HG02642 (cell line): ENCODE data around the gene PRPF19.

Experiments
- ATAC-seq: cut with Tn5 transposase; IDR thresholded peaks from one replicate; pipeline ENCODE4 v1.9.1; 2021; ENCODE audit warnings: mild to moderate bottlenecking; ENCODE audit not compliant: unreplicated experiment, poor library complexity

Gene PRPF19

GRCh38 chr11:60863550-60864521, 42.5 kb downstream of the PRPF19 start:
- ATAC-seq: no peak

GRCh38 chr11:60862171-60862570, 44.2 kb downstream of the PRPF19 start:
- no peak for ATAC-seq

GRCh38 chr11:60860943-60861342, 45.4 kb downstream of the PRPF19 start:
- no peak for ATAC-seq

GRCh38 chr11:60859616-60860250, 46.7 kb downstream of the PRPF19 start:
- no peak for ATAC-seq

- no peak for ATAC-seq
Measured at GRCh38 chr11:60858731-60859464, 47.5 kb downstream of the PRPF19 start.

- no peak for ATAC-seq
Measured at GRCh38 chr11:60858236-60858635, 48.1 kb downstream of the PRPF19 start.

- ATAC-seq: no peak
Measured at GRCh38 chr11:60857378-60858232, 48.8 kb downstream of the PRPF19 start.

- no peak for ATAC-seq
Measured at GRCh38 chr11:60855726-60856633, 50.4 kb downstream of the PRPF19 start, which contains the start of gene PTGDR2. Gene PTGDR2, minus strand, starts transcription at chr11:60855950. Its CDS starts 2,228 bp downstream, at chr11:60853722.

- no peak for ATAC-seq
Measured at GRCh38 chr11:60854847-60855725, 51.3 kb downstream of the PRPF19 start.

GRCh38 chr11:60854140-60854846, 52.1 kb downstream of the PRPF19 start:
- ATAC-seq: no peak

- no peak for ATAC-seq
Measured at GRCh38 chr11:60852982-60853950, 53.1 kb downstream of the PRPF19 start.

- ATAC-seq: no peak
Measured at GRCh38 chr11:60852117-60852981, 54.0 kb downstream of the PRPF19 start.

GRCh38 chr11:60851327-60852104, 54.9 kb downstream of the PRPF19 start:
- ATAC-seq: no peak
